Smooth muscle cell (in vitro differentiated cells): ENCODE measurements around the gene NFYC. TPM values are rescaled to one million over a fixed set of nuclear protein-coding genes. Genes with fewer than 3 reads are reported as not detected.

Experiments used
- DNase-seq: peaks from one replicate; lab custom pipeline; 2025; ENCODE audit not compliant: unreplicated experiment; lab: John Stamatoyannopoulos, UW
- H2AFZ ChIP-seq: fragments of 200-600 bp; sonication (generic); 2 replicates; pipeline ENCODE4 v1.6.0; 2016; ENCODE audit warnings: antibody characterized with exemption, low read depth, mild to moderate bottlenecking
- H3F3A ChIP-seq: fragments of 200-600 bp; sonication (generic); 2 replicates; pipeline ENCODE4 v1.6.0; 2017; ENCODE audit warnings: antibody characterized with exemption, low read depth
- H3K27ac ChIP-seq: fragments of 200-600 bp; sonication (generic); 2 replicates; pipeline ENCODE4 v1.5.1; 2016; ENCODE audit warnings: low read depth, mild to moderate bottlenecking
- H3K27me3 ChIP-seq: fragments of 200-600 bp; sonication (generic); 2 replicates; pipeline ENCODE4 v1.6.1; 2016; ENCODE audit warnings: low read depth, mild to moderate bottlenecking
- H3K36me3 ChIP-seq: fragments of 200-600 bp; sonication (generic); 2 replicates; pipeline ENCODE4 v1.5.1; 2016; ENCODE audit warnings: low read depth
- H3K4me1 ChIP-seq: fragments of 200-600 bp; sonication (generic); 2 replicates; pipeline ENCODE4 v1.5.1; 2016; ENCODE audit warnings: low read depth
- H3K4me2 ChIP-seq: fragments of 200-600 bp; sonication (generic); 2 replicates; pipeline ENCODE4 v1.6.0; 2016; ENCODE audit warnings: mild to moderate bottlenecking
- H3K4me3 ChIP-seq: fragments of 200-600 bp; sonication (generic); 2 replicates; pipeline ENCODE4 v1.5.1; 2016; ENCODE audit warnings: mild to moderate bottlenecking
- H3K79me2 ChIP-seq: fragments of 200-600 bp; sonication (generic); 2 replicates; pipeline ENCODE4 v1.6.0; 2016; ENCODE audit warnings: low read depth, mild to moderate bottlenecking
- H3K9ac ChIP-seq: fragments of 200-600 bp; sonication (generic); 2 replicates; pipeline ENCODE4 v1.6.0; 2016; ENCODE audit warnings: low read depth
- H3K9me3 ChIP-seq: fragments of 200-600 bp; sonication (generic); replicated peaks from 2 replicates; pipeline ENCODE4 v1.5.1; 2016; ENCODE audit warnings: low read depth
- H4K20me1 ChIP-seq: fragments of 200-600 bp; sonication (generic); 2 replicates; pipeline ENCODE4 v1.6.0; 2016; ENCODE audit warnings: low read depth
- WGBS: methylation state at CpG from one replicate; pipeline ENCODE4 v1.1.7; 2016; ENCODE audit warnings: low lambda C conversion rate; 5-methylcytosine and 5-hydroxymethylcytosine counted together
- polyA plus RNA-seq: library from polyadenylated mRNA; unstranded; fragments of >200 nt; fragmentation: Nextera tagmentation; extraction: Ambion mirVana; gene quantifications from 2 replicates; pipeline ENCODE4 v1.2.1, GENCODE V29; 2016
- total RNA-seq: library from RNA; depleted of rRNA; stranded (reverse); fragments of >200 nt; gene quantifications from 2 replicates; pipeline ENCODE4 v1.2.3, GENCODE V29; 2014
- TF ChIP-seq, protein P1 (sequence below): fragments of 200-600 bp; sonication (generic); IDR thresholded peaks from 2 replicates; pipeline ENCODE4 v1.5.1; 2017; ENCODE audit warnings: borderline replicate concordance, mild to moderate bottlenecking, antibody characterized with exemption; ENCODE audit not compliant: insufficient read depth, poor library complexity, severe bottlenecking

The NFYC gene
- total and polyA plus RNA-seq, 2 experiments from 2014 or later: 18.1 to 28.6 TPM

DNA sequence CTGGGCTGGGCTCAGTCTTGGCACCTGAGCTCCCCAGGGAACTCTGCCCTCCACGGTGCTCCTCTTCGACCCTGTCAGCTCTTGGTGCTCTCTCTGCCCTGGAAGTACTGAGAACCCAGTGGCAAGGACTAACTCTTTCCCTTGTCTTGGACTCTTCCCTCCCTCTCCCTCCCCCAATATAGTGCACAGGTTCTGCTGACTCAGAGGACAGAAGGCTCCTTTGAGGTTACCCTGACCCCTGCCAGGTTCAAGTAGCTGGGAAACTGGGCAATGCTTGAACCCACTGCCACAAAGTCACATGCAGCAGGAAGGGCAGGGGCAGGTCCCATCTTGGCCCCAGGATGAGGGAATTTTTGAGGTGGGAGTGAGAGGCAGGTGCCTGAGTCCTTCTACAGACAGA lies 112.4 kb downstream of the NFYC start:
- Histone ChIP-seq H3K9ac (no peak overlapping the region), H3K9me3 (no peaks in the 10 kb centered on the region), H4K20me1 (no peaks in the 10 kb centered on the region), H3K36me3 (no peaks in the 10 kb centered on the region), H3K4me3 (no peak overlapping the region), H3F3A (peaks cover 5% of the 10 kb centered on the region), H3K79me2 (no peaks in the 10 kb centered on the region), H2AFZ (no peak overlapping the region), H3K4me1 (peaks cover 23% of the 10 kb centered on the region), H3K27me3 (peaks cover 6% of the 10 kb centered on the region), H3K4me2 (no peak overlapping the region), H3K27ac (no peak overlapping the region)
- WGBS: 77% methylated on average over 2 of the region's 2 CpGs
- TF ChIP-seq, protein P1, sequence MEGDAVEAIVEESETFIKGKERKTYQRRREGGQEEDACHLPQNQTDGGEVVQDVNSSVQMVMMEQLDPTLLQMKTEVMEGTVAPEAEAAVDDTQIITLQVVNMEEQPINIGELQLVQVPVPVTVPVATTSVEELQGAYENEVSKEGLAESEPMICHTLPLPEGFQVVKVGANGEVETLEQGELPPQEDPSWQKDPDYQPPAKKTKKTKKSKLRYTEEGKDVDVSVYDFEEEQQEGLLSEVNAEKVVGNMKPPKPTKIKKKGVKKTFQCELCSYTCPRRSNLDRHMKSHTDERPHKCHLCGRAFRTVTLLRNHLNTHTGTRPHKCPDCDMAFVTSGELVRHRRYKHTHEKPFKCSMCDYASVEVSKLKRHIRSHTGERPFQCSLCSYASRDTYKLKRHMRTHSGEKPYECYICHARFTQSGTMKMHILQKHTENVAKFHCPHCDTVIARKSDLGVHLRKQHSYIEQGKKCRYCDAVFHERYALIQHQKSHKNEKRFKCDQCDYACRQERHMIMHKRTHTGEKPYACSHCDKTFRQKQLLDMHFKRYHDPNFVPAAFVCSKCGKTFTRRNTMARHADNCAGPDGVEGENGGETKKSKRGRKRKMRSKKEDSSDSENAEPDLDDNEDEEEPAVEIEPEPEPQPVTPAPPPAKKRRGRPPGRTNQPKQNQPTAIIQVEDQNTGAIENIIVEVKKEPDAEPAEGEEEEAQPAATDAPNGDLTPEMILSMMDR: no peak
- DNase-seq: no peak

GRCh38 chr1:40806240-40806639 lies 114.7 kb downstream of the NFYC start:
- Histone ChIP-seq H3K4me1 (peaks cover 15% of the 10 kb centered on the region), H3K27ac (no peak overlapping the region), H3K27me3 (no peaks in the 10 kb centered on the region), H3F3A (peaks cover 5% of the 10 kb centered on the region), H3K4me2 (no peak overlapping the region), H3K9ac (no peak overlapping the region), H3K36me3 (no peaks in the 10 kb centered on the region), H3K9me3 (no peaks in the 10 kb centered on the region), H2AFZ (no peak overlapping the region), H3K4me3 (no peak overlapping the region), H4K20me1 (no peaks in the 10 kb centered on the region), H3K79me2 (no peaks in the 10 kb centered on the region)
- TF ChIP-seq, protein P1: no peak
- 94% methylated on average over 3 of the region's 3 CpGs for WGBS
- no peak for DNase-seq

DNA sequence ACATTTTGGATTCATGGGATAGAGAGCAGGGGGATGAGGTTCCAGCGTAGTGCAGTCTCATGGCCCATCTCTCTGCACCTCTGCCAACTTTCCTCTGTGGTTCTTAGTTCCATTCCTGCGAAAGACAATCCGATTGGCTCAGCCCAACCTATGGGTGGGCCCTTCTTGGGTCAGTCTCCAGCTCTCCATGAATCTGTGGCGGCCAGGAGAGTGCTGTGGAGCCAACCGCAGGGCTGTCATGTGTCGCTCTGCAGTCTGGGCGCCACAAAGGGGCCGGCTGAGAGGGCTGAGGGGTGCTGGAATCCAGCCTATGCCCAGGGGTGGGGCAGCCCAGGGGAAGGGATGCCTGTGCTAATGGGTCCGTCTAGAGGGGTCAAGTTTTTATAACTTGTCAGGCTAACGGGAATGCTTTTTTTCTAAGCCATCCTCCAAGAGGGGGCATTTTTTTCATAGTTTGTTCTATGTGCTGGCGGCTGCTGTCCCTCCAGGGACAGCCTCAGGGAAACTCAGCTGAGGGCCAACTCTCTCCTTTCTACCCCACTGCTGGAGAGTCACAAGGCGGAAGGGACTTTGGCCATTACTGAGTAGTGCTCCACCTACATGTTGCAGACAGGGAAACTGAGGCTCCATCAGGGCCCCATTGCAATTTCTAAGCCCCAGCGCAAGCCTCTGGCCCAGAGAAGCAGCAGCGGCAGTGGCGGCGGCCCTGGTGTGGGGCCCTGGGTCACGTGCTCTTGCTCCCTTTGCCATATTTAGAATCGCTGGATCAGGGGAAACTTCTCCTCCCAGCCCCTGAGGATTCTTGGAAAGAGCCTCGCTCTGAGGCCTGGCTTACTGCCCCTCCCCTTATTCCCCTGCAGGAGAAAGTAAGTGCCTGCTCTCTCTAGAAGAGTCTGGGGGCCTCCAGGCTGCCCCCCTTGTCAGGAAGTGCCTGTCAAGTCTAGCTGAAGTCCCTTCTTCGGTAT lies 115.5 kb downstream of the NFYC start:
- no peaks in the 10 kb centered on the region for H4K20me1 ChIP-seq
- WGBS: 79% methylated on average over 20 of the region's 20 CpGs

More for the DNA sequence above, 115.5 kb downstream of the NFYC start:
- no peaks in the 10 kb centered on the region for H3K79me2 ChIP-seq
- DNase-seq: no peak
- H3K9me3 ChIP-seq: no peaks in the 10 kb centered on the region
- H3K4me2 ChIP-seq: no peak overlapping the region
- no peak overlapping the region for H3K27ac ChIP-seq
- peaks cover 7% of the 10 kb centered on the region for H3K4me1 ChIP-seq
- H3F3A ChIP-seq: peaks cover 5% of the 10 kb centered on the region
- H3K4me3 ChIP-seq: no peak overlapping the region
- H3K27me3 ChIP-seq: no peaks in the 10 kb centered on the region
- no peak overlapping the region for H2AFZ ChIP-seq
- H3K36me3 ChIP-seq: no peaks in the 10 kb centered on the region
- TF ChIP-seq, protein P1: no peak
- no peak overlapping the region for H3K9ac ChIP-seq
